ENCODE data around the gene CDH13. TPM values are rescaled to one million over a fixed set of nuclear protein-coding genes. Genes with fewer than 3 reads are reported as not detected.

CDH13 gene
- total and polyA plus RNA-seq, 9 donors = 1.9 to 34.2 (median 4.8) TPM

DNA sequence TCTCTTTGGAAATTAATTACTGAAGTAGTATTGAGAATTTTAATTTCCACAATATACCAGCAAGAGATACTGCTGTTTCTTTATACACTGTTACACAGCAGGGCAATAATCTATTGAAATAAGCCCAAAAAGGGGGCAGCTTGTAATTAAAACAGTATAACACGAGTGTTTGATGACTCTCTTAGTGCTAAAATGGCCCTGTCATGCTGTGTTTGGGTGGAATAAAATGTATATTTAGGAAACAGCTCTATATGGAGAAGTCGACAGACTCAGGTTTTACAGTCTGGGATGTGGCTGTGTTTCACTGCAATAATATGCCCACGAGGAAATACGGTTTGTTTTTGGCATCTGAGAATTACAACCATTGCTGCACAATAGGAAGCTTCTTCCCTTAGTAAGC, 643.3 kb downstream of the CDH13 start:
- no peak overlapping the region for H3K27ac ChIP-seq
- no peaks in the 10 kb centered on the region for H3K9me3 ChIP-seq
- DNase-seq = no peak
- no peak overlapping the region for H3K4me3 ChIP-seq
- H3K27me3 ChIP-seq = no peaks in the 10 kb centered on the region
- TF ChIP-seq POLR2A (IDR thresholded peaks at IDR 0.05) = no peak
- TF ChIP-seq EP300 (IDR thresholded peaks at IDR 0.05) = no peak
- TF ChIP-seq, protein P1, sequence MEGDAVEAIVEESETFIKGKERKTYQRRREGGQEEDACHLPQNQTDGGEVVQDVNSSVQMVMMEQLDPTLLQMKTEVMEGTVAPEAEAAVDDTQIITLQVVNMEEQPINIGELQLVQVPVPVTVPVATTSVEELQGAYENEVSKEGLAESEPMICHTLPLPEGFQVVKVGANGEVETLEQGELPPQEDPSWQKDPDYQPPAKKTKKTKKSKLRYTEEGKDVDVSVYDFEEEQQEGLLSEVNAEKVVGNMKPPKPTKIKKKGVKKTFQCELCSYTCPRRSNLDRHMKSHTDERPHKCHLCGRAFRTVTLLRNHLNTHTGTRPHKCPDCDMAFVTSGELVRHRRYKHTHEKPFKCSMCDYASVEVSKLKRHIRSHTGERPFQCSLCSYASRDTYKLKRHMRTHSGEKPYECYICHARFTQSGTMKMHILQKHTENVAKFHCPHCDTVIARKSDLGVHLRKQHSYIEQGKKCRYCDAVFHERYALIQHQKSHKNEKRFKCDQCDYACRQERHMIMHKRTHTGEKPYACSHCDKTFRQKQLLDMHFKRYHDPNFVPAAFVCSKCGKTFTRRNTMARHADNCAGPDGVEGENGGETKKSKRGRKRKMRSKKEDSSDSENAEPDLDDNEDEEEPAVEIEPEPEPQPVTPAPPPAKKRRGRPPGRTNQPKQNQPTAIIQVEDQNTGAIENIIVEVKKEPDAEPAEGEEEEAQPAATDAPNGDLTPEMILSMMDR (IDR thresholded peaks at IDR 0.05) = no peak
- WGBS, 3 donors = 70 to 85% (median 71%) methylated on average over 4 of the region's 4 CpGs
- no peaks in the 10 kb centered on the region for H3K36me3 ChIP-seq
- H3K4me1 ChIP-seq (ENCODE audit: insufficient read depth) = no peaks in the 10 kb centered on the region
- intact Hi-C loops (cut with DNase I) = no loop called here

DNA sequence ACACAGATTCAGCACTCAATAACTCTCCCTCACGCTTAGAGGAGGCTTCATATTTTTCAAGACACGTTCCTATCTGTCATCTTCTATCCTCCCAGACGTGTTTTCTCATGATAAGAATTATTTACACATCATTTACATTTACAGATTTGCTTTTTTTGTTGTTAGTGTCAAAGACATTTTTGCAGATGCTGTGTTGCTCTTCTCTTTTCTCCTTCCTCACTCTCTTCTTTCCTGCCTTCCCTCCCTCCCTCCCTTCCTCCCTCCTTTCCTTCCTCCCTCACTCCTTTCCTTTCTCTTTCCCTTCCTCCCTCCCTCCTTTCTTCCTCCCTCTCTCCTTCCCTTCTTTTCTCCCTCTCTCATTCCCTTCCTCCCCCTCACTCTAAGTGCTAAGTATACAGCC, 643.9 kb downstream of the CDH13 start:
- no peak for TF ChIP-seq POLR2A (IDR thresholded peaks at IDR 0.05)
- TF ChIP-seq, protein P1 (IDR thresholded peaks at IDR 0.05) = no peak
- TF ChIP-seq EP300 (IDR thresholded peaks at IDR 0.05) = no peak
- no peaks in the 10 kb centered on the region for H3K36me3 ChIP-seq
- 15 to 37% (median 15%) methylated on average over 3 of the region's 3 CpGs for WGBS, 3 donors
- no peaks in the 10 kb centered on the region for H3K27me3 ChIP-seq
- H3K27ac ChIP-seq = no peak overlapping the region
- H3K4me1 ChIP-seq (ENCODE audit: insufficient read depth) = no peaks in the 10 kb centered on the region
- H3K9me3 ChIP-seq = no peaks in the 10 kb centered on the region
- DNase-seq = no peak
- intact Hi-C loops (cut with DNase I) = no loop called here
- no peak overlapping the region for H3K4me3 ChIP-seq

DNA sequence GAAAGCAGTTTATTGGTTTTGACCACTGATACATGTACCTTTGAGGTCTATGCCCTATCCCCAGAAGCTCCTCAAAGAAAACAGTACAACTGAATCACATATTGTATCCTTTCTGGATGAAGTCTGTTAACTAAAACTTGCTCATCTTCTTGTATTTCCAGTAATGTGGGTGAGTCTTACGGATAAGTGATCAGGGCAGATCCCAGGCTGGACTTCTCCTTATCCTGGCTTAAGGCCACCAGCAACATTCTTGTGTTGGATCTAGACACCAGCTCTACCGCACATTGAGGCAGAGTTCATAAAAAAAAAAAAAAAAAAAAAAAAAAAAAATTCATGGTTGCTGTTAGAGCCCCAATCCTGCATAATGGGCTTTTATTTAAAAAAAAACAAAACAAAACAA, 644.4 kb downstream of the CDH13 start:
- intact Hi-C loops (cut with DNase I) = no loop called here
- no peak overlapping the region for H3K4me3 ChIP-seq
- 17 to 51% (median 19%) methylated on average over 2 of the region's 2 CpGs for WGBS, 3 donors
- no peak for DNase-seq
- TF ChIP-seq, protein P1 (IDR thresholded peaks at IDR 0.05) = no peak
- TF ChIP-seq POLR2A (IDR thresholded peaks at IDR 0.05) = no peak
- no peak for TF ChIP-seq EP300 (IDR thresholded peaks at IDR 0.05)
- H3K27ac ChIP-seq = no peak overlapping the region
- no peaks in the 10 kb centered on the region for H3K9me3 ChIP-seq
- H3K4me1 ChIP-seq (ENCODE audit: insufficient read depth) = no peaks in the 10 kb centered on the region
- H3K36me3 ChIP-seq = no peaks in the 10 kb centered on the region
- no peaks in the 10 kb centered on the region for H3K27me3 ChIP-seq

DNA sequence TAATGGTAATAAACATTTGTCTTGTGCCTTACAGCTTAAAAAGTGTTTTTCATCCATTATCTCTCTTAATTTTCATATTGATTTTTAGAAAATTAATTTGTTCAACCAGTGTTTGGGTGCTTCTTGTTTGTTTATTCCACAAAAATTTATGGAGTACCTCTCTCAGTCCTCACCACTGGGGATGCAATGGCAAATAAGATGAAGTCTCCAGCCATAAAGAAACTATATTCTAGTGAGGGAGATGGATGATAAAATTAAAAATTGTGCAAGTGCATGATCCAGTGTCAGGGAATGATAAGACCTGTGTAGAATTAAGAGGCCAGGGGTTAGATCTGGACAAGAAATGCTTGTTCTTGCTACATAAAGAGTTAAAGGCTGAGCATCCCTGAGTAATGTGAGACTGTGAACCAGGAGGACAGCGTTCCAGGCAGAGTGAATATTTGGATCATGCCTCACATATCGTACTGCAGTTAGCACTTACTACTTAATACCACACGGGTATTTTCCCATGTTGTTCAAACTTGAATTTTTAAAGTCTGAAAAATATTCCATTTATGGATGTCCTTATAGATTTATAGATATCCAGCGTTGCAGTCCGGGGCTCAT, 645.3 kb downstream of the CDH13 start:
- Histone ChIP-seq H3K4me1 (ENCODE audit: insufficient read depth) (no peaks in the 10 kb centered on the region), H3K9me3 (no peaks in the 10 kb centered on the region), H3K27ac (no peak overlapping the region), H3K36me3 (no peaks in the 10 kb centered on the region), H3K27me3 (no peaks in the 10 kb centered on the region), H3K4me3 (no peak overlapping the region)
- no peak for TF ChIP-seq POLR2A (IDR thresholded peaks at IDR 0.05)
- TF ChIP-seq EP300 (IDR thresholded peaks at IDR 0.05) = no peak
- TF ChIP-seq, protein P1 (IDR thresholded peaks at IDR 0.05) = no peak
- DNase-seq = no peak
- WGBS, 3 donors = 31 to 33% (median 32%) methylated on average over 5 of the region's 5 CpGs
- intact Hi-C loops (cut with DNase I) = no loop called here
